GM23338 (cell line): Measurements from ENCODE around the gene CLIP2. TPM values are rescaled to one million over a fixed set of nuclear protein-coding genes. Genes with fewer than 3 reads are reported as not detected.

Experiments used
- ATAC-seq: fragments of 200-7000 bp; cut with Tn5 transposase; 3 replicates; pipeline ENCODE4 v1.9.1; 2020
- DNase-seq: peaks from one replicate; pipeline ENCODE4 v3.0.0-alpha.2; 2015; ENCODE audit warnings: low spot score
- H2AFZ ChIP-seq: fragments of 200-600 bp; sonication (generic); 2 replicates; pipeline ENCODE4 v1.8.0; 2016; ENCODE audit warnings: antibody characterized with exemption, mild to moderate bottlenecking, moderate library complexity
- H3F3A ChIP-seq: fragments of 200-600 bp; sonication (generic); replicated peaks from 2 replicates; pipeline ENCODE4 v1.8.0; 2017; ENCODE audit warnings: antibody characterized with exemption, mixed run types, low read depth
- H3K27ac ChIP-seq: fragments of 200-600 bp; sonication (generic); 2 replicates; pipeline ENCODE4 v1.6.1; 2016; ENCODE audit warnings: low read depth
- H3K27me3 ChIP-seq: fragments of 200-600 bp; sonication (generic); 2 replicates; pipeline ENCODE4 v1.8.0; 2016; ENCODE audit warnings: mild to moderate bottlenecking, mixed run types, moderate library complexity; ENCODE audit not compliant: insufficient read depth
- H3K36me3 ChIP-seq: fragments of 200-600 bp; sonication (generic); 2 replicates; pipeline ENCODE4 v1.8.0; 2016; ENCODE audit warnings: mild to moderate bottlenecking; ENCODE audit not compliant: insufficient read depth
- H3K4me1 ChIP-seq: fragments of 200-600 bp; sonication (generic); 2 replicates; pipeline ENCODE4 v1.8.0; 2016; ENCODE audit warnings: mild to moderate bottlenecking, moderate library complexity; ENCODE audit not compliant: insufficient read depth
- H3K4me2 ChIP-seq: fragments of 200-600 bp; sonication (generic); 2 replicates; pipeline ENCODE4 v1.7.1; 2017; ENCODE audit warnings: mixed run types
- H3K4me3 ChIP-seq: fragments of 200-600 bp; sonication (generic); 2 replicates; pipeline ENCODE4 v1.6.1; 2016; ENCODE audit warnings: mixed run types
- H3K79me2 ChIP-seq: fragments of 200-600 bp; sonication (generic); replicated peaks from 2 replicates; pipeline ENCODE4 v1.8.0; 2017; ENCODE audit warnings: mild to moderate bottlenecking; ENCODE audit not compliant: insufficient read depth
- H3K9me2 ChIP-seq: fragments of 200-600 bp; sonication (generic); 2 replicates; pipeline ENCODE4 v1.8.0; 2017; ENCODE audit not compliant: insufficient read depth
- H4K20me1 ChIP-seq: fragments of 200-600 bp; sonication (generic); replicated peaks from 2 replicates; pipeline ENCODE4 v1.8.0; 2017; ENCODE audit warnings: mild to moderate bottlenecking; ENCODE audit not compliant: insufficient read depth
- H3K27ac Mint-ChIP-seq: 2 replicates; pipeline ENCODE4 v1.8.0; 2020; ENCODE audit warnings: inconsistent platforms, mild to moderate bottlenecking, moderate library complexity, mixed read lengths
- H3K27me3 Mint-ChIP-seq: 3 replicates; pipeline ENCODE4 v1.8.0; 2022; ENCODE audit warnings: low read depth, mild to moderate bottlenecking, moderate library complexity, mixed read lengths, inconsistent platforms; ENCODE audit not compliant: insufficient read depth, poor library complexity
- H3K36me3 Mint-ChIP-seq: 3 replicates; pipeline ENCODE4 v1.8.0; 2021; ENCODE audit warnings: low read depth, mild to moderate bottlenecking, inconsistent platforms, moderate library complexity, mixed read lengths
- H3K4me1 Mint-ChIP-seq: 3 replicates; pipeline ENCODE4 v1.8.0; 2020; ENCODE audit warnings: mild to moderate bottlenecking, inconsistent platforms, mixed read lengths
- H3K4me3 Mint-ChIP-seq: 3 replicates; pipeline ENCODE4 v1.8.0; 2021; ENCODE audit warnings: moderate library complexity, mild to moderate bottlenecking, inconsistent platforms, mixed read lengths
- H3K9me3 Mint-ChIP-seq: 3 replicates; pipeline ENCODE4 v1.8.0; 2020; ENCODE audit warnings: moderate library complexity, mild to moderate bottlenecking, inconsistent platforms, mixed read lengths
- CREB1 ChIP-seq: fragments of 250-450 bp; sonication (Bioruptor Pico); IDR thresholded peaks from 2 replicates; pipeline ENCODE4 v1.5.0; 2020; ENCODE audit warnings: low read depth, mild to moderate bottlenecking, moderate library complexity
- ETS1 ChIP-seq: IDR thresholded peaks from 2 replicates; pipeline ENCODE4 v1.6.1; 2016; ENCODE audit warnings: antibody characterized with exemption
- EZH2 ChIP-seq: fragments of 200-600 bp; sonication (generic); IDR thresholded peaks from one replicate; pipeline ENCODE4 v1.8.0; 2017; ENCODE audit warnings: antibody characterized with exemption, mild to moderate bottlenecking, low read depth; ENCODE audit not compliant: unreplicated experiment
- EZH2phosphoT487 ChIP-seq: fragments of 200-600 bp; sonication (generic); IDR thresholded peaks from one replicate; pipeline ENCODE4 v1.8.1; 2018; ENCODE audit warnings: antibody characterized with exemption; ENCODE audit not compliant: unreplicated experiment
- JUNB ChIP-seq: IDR thresholded peaks from one replicate; pipeline ENCODE4 v1.6.1; 2016; ENCODE audit warnings: antibody characterized with exemption; ENCODE audit not compliant: unreplicated experiment
- NANOG ChIP-seq: IDR thresholded peaks from 2 replicates; pipeline ENCODE4 v1.6.1; 2016; ENCODE audit warnings: antibody characterized with exemption, borderline replicate concordance
- POLR2AphosphoS5 ChIP-seq: IDR thresholded peaks from 2 replicates; pipeline ENCODE4 v1.6.1; 2016; ENCODE audit warnings: antibody characterized with exemption, low read depth
- REST ChIP-seq: IDR thresholded peaks from one replicate; pipeline ENCODE4 v1.6.1; 2018; ENCODE audit warnings: antibody characterized with exemption; ENCODE audit not compliant: unreplicated experiment
- STAT1 ChIP-seq: IDR thresholded peaks from one replicate; pipeline ENCODE4 v1.6.1; 2016; ENCODE audit warnings: antibody characterized with exemption; ENCODE audit not compliant: unreplicated experiment
- ZNF114 ChIP-seq: fragments of 250-450 bp; sonication (Bioruptor Pico); IDR thresholded peaks from 2 replicates; pipeline ENCODE4 v1.5.0; 2020; ENCODE audit warnings: mild to moderate bottlenecking, moderate library complexity
- ZNF331 ChIP-seq: fragments of 250-450 bp; sonication (Bioruptor Pico); IDR thresholded peaks from 2 replicates; pipeline ENCODE4 v1.5.0; 2020; ENCODE audit warnings: low read depth, mild to moderate bottlenecking, moderate library complexity
- polyA plus RNA-seq: library from polyadenylated mRNA; unstranded; fragments of >200 nt; fragmentation: Nextera tagmentation; extraction: Ambion mirVana; gene quantifications from 2 replicates; pipeline ENCODE4 v1.2.1, GENCODE V29; 2016
- total RNA-seq: library from RNA; depleted of rRNA; stranded (reverse); fragments of >200 nt; shearing (Covaris generic); gene quantifications from 2 replicates; pipeline ENCODE4 v1.2.3, GENCODE V29; 2014
- TF ChIP-seq, protein P1 (sequence below), 2 experiments: fragments of 200-600 bp in 1 of 2; sonication (generic) in 1 of 2; conservative IDR thresholded peaks; 2 replicates each; pipeline versions ENCODE4 v1.5.1 to v1.6.1; 2016 to 2017; ENCODE audit warnings: antibody characterized with exemption in 2 of 2, low read depth in 2 of 2, mild to moderate bottlenecking in 2 of 2, moderate library complexity in 1 of 2
- TF ChIP-seq, protein P2 (sequence below): fragments of 250-450 bp; sonication (Bioruptor Pico); IDR thresholded peaks from 2 replicates; pipeline ENCODE4 v1.5.0; 2020; ENCODE audit warnings: mild to moderate bottlenecking, moderate library complexity

Gene CLIP2
- total and polyA plus RNA-seq, 2 experiments from 2014 or later = 8.1 to 51.9 TPM

GRCh38 chr7:74291535-74291934 lies 2.3 kb downstream of the CLIP2 start:
- H3K27ac ChIP-seq = no peak overlapping the region
- H3K9me2 ChIP-seq = no peaks in the 10 kb centered on the region
- peaks cover 18% of the 10 kb centered on the region for H3K27me3 Mint-ChIP-seq
- H3K9me3 Mint-ChIP-seq = no peaks in the 10 kb centered on the region; the same call in 2 of the 3 replicates
- H3K4me2 ChIP-seq = peak overlapping the region; percentile 96; the same call in 1 of the 2 replicates
- H3K36me3 Mint-ChIP-seq = peaks cover 12% of the 10 kb centered on the region
- no peak overlapping the region; the same call in 1 of the 2 replicates for H3K4me3 ChIP-seq
- H3K36me3 ChIP-seq = no peaks in the 10 kb centered on the region
- TF ChIP-seq JUNB (no peak), STAT1 (no peak), ETS1 (no peak), POLR2AphosphoS5 (no peak), ZNF331 (no peak), NANOG (no peak), REST (no peak), ZNF114 (no peak), EZH2phosphoT487 (no peak), EZH2 (no peak), CREB1 (no peak)
- TF ChIP-seq, protein P1, sequence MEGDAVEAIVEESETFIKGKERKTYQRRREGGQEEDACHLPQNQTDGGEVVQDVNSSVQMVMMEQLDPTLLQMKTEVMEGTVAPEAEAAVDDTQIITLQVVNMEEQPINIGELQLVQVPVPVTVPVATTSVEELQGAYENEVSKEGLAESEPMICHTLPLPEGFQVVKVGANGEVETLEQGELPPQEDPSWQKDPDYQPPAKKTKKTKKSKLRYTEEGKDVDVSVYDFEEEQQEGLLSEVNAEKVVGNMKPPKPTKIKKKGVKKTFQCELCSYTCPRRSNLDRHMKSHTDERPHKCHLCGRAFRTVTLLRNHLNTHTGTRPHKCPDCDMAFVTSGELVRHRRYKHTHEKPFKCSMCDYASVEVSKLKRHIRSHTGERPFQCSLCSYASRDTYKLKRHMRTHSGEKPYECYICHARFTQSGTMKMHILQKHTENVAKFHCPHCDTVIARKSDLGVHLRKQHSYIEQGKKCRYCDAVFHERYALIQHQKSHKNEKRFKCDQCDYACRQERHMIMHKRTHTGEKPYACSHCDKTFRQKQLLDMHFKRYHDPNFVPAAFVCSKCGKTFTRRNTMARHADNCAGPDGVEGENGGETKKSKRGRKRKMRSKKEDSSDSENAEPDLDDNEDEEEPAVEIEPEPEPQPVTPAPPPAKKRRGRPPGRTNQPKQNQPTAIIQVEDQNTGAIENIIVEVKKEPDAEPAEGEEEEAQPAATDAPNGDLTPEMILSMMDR (conservative IDR thresholded peaks at IDR 0.05; ENCODE audit: low read depth in 2 of 2) = no peak
- TF ChIP-seq, protein P2, sequence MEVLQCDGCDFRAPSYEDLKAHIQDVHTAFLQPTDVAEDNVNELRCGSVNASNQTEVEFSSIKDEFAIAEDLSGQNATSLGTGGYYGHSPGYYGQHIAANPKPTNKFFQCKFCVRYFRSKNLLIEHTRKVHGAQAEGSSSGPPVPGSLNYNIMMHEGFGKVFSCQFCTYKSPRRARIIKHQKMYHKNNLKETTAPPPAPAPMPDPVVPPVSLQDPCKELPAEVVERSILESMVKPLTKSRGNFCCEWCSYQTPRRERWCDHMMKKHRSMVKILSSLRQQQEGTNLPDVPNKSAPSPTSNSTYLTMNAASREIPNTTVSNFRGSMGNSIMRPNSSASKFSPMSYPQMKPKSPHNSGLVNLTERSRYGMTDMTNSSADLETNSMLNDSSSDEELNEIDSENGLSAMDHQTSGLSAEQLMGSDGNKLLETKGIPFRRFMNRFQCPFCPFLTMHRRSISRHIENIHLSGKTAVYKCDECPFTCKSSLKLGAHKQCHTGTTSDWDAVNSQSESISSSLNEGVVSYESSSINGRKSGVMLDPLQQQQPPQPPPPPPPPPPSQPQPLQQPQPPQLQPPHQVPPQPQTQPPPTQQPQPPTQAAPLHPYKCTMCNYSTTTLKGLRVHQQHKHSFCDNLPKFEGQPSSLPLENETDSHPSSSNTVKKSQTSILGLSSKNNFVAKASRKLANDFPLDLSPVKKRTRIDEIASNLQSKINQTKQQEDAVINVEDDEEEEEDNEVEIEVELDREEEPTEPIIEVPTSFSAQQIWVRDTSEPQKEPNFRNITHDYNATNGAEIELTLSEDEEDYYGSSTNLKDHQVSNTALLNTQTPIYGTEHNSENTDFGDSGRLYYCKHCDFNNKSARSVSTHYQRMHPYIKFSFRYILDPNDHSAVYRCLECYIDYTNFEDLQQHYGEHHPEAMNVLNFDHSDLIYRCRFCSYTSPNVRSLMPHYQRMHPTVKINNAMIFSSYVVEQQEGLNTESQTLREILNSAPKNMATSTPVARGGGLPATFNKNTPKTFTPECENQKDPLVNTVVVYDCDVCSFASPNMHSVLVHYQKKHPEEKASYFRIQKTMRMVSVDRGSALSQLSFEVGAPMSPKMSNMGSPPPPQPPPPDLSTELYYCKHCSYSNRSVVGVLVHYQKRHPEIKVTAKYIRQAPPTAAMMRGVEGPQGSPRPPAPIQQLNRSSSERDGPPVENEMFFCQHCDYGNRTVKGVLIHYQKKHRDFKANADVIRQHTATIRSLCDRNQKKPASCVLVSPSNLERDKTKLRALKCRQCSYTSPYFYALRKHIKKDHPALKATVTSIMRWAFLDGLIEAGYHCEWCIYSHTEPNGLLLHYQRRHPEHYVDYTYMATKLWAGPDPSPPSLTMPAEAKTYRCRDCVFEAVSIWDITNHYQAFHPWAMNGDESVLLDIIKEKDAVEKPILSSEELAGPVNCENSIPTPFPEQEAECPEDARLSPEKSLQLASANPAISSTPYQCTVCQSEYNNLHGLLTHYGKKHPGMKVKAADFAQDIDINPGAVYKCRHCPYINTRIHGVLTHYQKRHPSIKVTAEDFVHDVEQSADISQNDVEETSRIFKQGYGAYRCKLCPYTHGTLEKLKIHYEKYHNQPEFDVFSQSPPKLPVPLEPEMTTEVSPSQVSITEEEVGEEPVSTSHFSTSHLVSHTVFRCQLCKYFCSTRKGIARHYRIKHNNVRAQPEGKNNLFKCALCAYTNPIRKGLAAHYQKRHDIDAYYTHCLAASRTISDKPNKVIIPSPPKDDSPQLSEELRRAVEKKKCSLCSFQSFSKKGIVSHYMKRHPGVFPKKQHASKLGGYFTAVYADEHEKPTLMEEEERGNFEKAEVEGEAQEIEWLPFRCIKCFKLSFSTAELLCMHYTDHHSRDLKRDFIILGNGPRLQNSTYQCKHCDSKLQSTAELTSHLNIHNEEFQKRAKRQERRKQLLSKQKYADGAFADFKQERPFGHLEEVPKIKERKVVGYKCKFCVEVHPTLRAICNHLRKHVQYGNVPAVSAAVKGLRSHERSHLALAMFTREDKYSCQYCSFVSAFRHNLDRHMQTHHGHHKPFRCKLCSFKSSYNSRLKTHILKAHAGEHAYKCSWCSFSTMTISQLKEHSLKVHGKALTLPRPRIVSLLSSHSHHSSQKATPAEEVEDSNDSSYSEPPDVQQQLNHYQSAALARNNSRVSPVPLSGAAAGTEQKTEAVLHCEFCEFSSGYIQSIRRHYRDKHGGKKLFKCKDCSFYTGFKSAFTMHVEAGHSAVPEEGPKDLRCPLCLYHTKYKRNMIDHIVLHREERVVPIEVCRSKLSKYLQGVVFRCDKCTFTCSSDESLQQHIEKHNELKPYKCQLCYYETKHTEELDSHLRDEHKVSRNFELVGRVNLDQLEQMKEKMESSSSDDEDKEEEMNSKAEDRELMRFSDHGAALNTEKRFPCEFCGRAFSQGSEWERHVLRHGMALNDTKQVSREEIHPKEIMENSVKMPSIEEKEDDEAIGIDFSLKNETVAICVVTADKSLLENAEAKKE (CRISPR knock-in tag) = no peak
- H3K27ac Mint-ChIP-seq = no peak overlapping the region
- H4K20me1 ChIP-seq = peaks cover 39% of the 10 kb centered on the region
- H3K4me3 Mint-ChIP-seq = peak overlapping the region; percentile 68; the same call in 2 of the 3 replicates
- DNase-seq (no peak), ATAC-seq (no peak)
- peaks cover 67% of the 10 kb centered on the region for H3K79me2 ChIP-seq
- no peaks in the 10 kb centered on the region for H3K27me3 ChIP-seq
- H2AFZ ChIP-seq = no peak overlapping the region
- peaks cover 53% of the 10 kb centered on the region for H3K4me1 Mint-ChIP-seq
- peaks cover 22% of the 10 kb centered on the region for H3F3A ChIP-seq
- H3K4me1 ChIP-seq = peaks cover 44% of the 10 kb centered on the region
